ENCODE measurements around the gene DOK5. TPM values are rescaled to one million over a fixed set of nuclear protein-coding genes. Genes with fewer than 3 reads are reported as not detected.
A peak's percentile ranks its signal among the peaks of the same experiment; 100 is the strongest.

DOK5 gene
- total and polyA plus RNA-seq, 2 donors (not counting 3 experiments of a cell fraction or from before 2014, with no cell fraction given), result 3.5 to 14.2 TPM

- no peak overlapping the region for H2AFZ ChIP-seq (ENCODE audit: low read depth, low read length)
- no peak overlapping the region for H3K9ac ChIP-seq (replicated peaks; ENCODE audit: extremely low read depth, insufficient read depth, low read length)
- BruUV-seq (replicated peaks), result no TSS peak
- peaks cover 0 to 3% of the 10 kb centered on the region in 2 experiments for H3K27me3 ChIP-seq (ENCODE audit: control insufficient read depth in 2 of 2, insufficient read depth in 2 of 2, low read length in 2 of 2)
- no peaks in the 10 kb centered on the region for H3K36me3 ChIP-seq (ENCODE audit: control insufficient read depth in 2 of 2, extremely low read depth in 1 of 2, insufficient read depth in 2 of 2, low read length in 2 of 2)
- H3K27ac ChIP-seq (ENCODE audit: insufficient read depth, low read depth, low read length), result no peak overlapping the region
- TF ChIP-seq CTCF (IDR thresholded peaks at IDR 0.05; ENCODE audit: extremely low read depth in 1 of 2, insufficient read depth in 1 of 2, low read depth in 1 of 2, low read length in 2 of 2), result peak; percentile 78 to 82
- no peak for TF ChIP-seq GATA2 (IDR thresholded peaks at IDR 0.05; ENCODE audit: insufficient read depth, insufficient read length, low read depth, low read length)
- H3K4me3 ChIP-seq (replicated peaks in 1 of 3; ENCODE audit: insufficient read depth in 1 of 3, low read depth in 1 of 3, low read length in 3 of 3), result no peak overlapping the region
- dilution Hi-C loops (cut with MboI; ENCODE audit: extremely low pct_ligation_motif_present, low sequenced_read_pairs), result no loop called here
- FAIRE-seq (peak; percentile 95), DNase-seq (ENCODE audit: low read depth, low spot score) (peak; percentile 72)
- ChIA-PET CTCF (interaction anchor here (2.4 to 2.9 kb wide), 4 partner anchors 116 to 553 kb away, joined by 15 to 38 read pairs (median 16); no protein-coding TSS in a partner anchor), POLR2A (no interaction called here)
- H3K9me3 ChIP-seq (replicated peaks; ENCODE audit: control insufficient read depth, insufficient read depth, low read length), result no peaks in the 10 kb centered on the region
- intact Hi-C loops (cut with micrococcal nuclease), result loop anchor here (1.0 to 5.0 kb wide), 2 partner anchors 172 to 309 kb away; partner anchors contain the start of gene DOK5
- no peak overlapping the region for H3K4me2 ChIP-seq (ENCODE audit: insufficient read depth, low read length)
- no peaks in the 10 kb centered on the region for H3K4me1 ChIP-seq (ENCODE audit: control insufficient read depth, extremely low read depth, insufficient read depth, low read length)
- no peaks in the 10 kb centered on the region for H3K9me1 ChIP-seq (replicated peaks; ENCODE audit: control insufficient read depth, extremely low read depth, insufficient read depth, low read length)
- H4K20me1 ChIP-seq (replicated peaks; ENCODE audit: control insufficient read depth, extremely low read depth, insufficient read depth, low read length), result no peaks in the 10 kb centered on the region
- H3K79me2 ChIP-seq (ENCODE audit: control insufficient read depth, insufficient read depth, low read length), result no peaks in the 10 kb centered on the region
Observed at GRCh38 chr20:54649511-54649962, 174.1 kb downstream of the DOK5 start.

DNA sequence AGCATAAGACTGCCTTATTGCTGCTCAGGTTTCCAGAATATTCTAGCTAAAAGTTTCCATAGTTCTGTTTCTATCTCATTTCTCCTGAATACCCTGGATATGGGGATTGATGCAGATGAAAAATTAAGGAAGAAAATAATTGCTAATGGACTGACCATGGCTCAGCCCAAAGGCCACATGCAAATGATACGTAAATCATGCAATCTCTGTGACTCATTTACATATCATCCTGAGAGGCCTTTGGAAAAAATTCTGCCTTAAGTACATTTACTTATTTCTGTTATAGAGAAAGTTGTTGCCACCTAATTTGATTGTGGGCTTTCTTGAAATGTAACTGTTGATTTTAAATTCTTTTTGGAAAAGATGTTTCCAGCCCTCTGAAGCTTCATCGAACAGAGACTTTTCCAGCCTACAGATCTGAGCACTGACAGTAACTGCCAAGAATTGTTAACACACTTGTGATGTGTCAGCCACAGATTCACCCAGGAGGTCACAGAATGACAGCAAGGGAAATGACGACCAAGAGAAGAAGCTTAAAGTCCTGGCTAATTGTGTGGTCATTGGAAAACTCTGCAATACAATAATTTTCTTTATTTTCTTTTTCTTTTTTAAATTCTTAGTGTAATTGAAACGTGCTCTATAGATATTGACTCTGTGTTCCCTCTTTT is 174.8 kb downstream of the DOK5 start:
- H3K36me3 ChIP-seq (ENCODE audit: control insufficient read depth in 2 of 2, extremely low read depth in 1 of 2, insufficient read depth in 2 of 2, low read length in 2 of 2), result no peaks in the 10 kb centered on the region
- H3K9me1 ChIP-seq (replicated peaks; ENCODE audit: control insufficient read depth, extremely low read depth, insufficient read depth, low read length), result no peaks in the 10 kb centered on the region
- H3K9ac ChIP-seq (replicated peaks; ENCODE audit: extremely low read depth, insufficient read depth, low read length), result no peak overlapping the region
- TF ChIP-seq POLR2A (IDR thresholded peaks at IDR 0.05; ENCODE audit: low read depth, low read length), result no peak
- no peak for TF ChIP-seq MYC (IDR thresholded peaks at IDR 0.05; ENCODE audit: low read depth, low read length)
- TF ChIP-seq POLR2AphosphoS5 (IDR thresholded peaks at IDR 0.05; ENCODE audit: insufficient read depth, low read depth, low read length), result no peak
- no peak for TF ChIP-seq EZH2 (IDR thresholded peaks at IDR 0.05; ENCODE audit: borderline replicate concordance, low read depth, low read length, severe bottlenecking)
- TF ChIP-seq CTCF (IDR thresholded peaks at IDR 0.05; ENCODE audit: extremely low read depth in 1 of 2, insufficient read depth in 1 of 2, low read depth in 1 of 2, low read length in 2 of 2), result no peak
- TF ChIP-seq GATA2 (IDR thresholded peaks at IDR 0.05; ENCODE audit: insufficient read depth, insufficient read length, low read depth, low read length), result no peak
- TF ChIP-seq FOS (IDR thresholded peaks at IDR 0.05; ENCODE audit: borderline replicate concordance, insufficient read depth, low read length), result no peak
- no peak for TF ChIP-seq MAX (IDR thresholded peaks at IDR 0.05; ENCODE audit: insufficient read depth, insufficient read length)
- no peak for TF ChIP-seq JUN (IDR thresholded peaks at IDR 0.05; ENCODE audit: borderline replicate concordance, insufficient read depth, insufficient read length, low read depth)
- no peak overlapping the region for H2AFZ ChIP-seq (ENCODE audit: low read depth, low read length)
- no peaks in the 10 kb centered on the region for H4K20me1 ChIP-seq (replicated peaks; ENCODE audit: control insufficient read depth, extremely low read depth, insufficient read depth, low read length)
- no TSS peak for BruUV-seq (replicated peaks)
- ChIA-PET CTCF (interaction anchor here (0.6 to 1.6 kb wide), 4 partner anchors 553 to 1693 kb away, joined by 3 to 4 read pairs (median 4); no protein-coding TSS in a partner anchor), POLR2A (no interaction called here)
- FAIRE-seq (peak; percentile 12), DNase-seq (ENCODE audit: low read depth, low spot score) (no peak)
- intact Hi-C loops (cut with micrococcal nuclease), result no loop called here
- H3K9me3 ChIP-seq (replicated peaks; ENCODE audit: control insufficient read depth, insufficient read depth, low read length), result no peaks in the 10 kb centered on the region
- no peaks in the 10 kb centered on the region for H3K4me1 ChIP-seq (ENCODE audit: control insufficient read depth, extremely low read depth, insufficient read depth, low read length)
- H3K4me2 ChIP-seq (ENCODE audit: insufficient read depth, low read length), result no peak overlapping the region
- no peaks in the 10 kb centered on the region for H3K79me2 ChIP-seq (ENCODE audit: control insufficient read depth, insufficient read depth, low read length)
- H3K4me3 ChIP-seq (replicated peaks in 1 of 3; ENCODE audit: insufficient read depth in 1 of 3, low read depth in 1 of 3, low read length in 3 of 3), result no peak overlapping the region
- dilution Hi-C loops (cut with MboI; ENCODE audit: extremely low pct_ligation_motif_present, low sequenced_read_pairs), result no loop called here
- peaks cover 0 to 3% of the 10 kb centered on the region in 2 experiments for H3K27me3 ChIP-seq (ENCODE audit: control insufficient read depth in 2 of 2, insufficient read depth in 2 of 2, low read length in 2 of 2)
- no peak overlapping the region for H3K27ac ChIP-seq (ENCODE audit: insufficient read depth, low read depth, low read length)
